Stimulated activated CD4-positive, alpha-beta T cell treated with anti-CD3 and anti-CD28 coated beads, TNF-alpha, amount 100 ng/mL, for 48 hours (primary cell): ENCODE data around the gene AKR1B15.
"Not testable (repeated sequence)": the region's sequence is repeated elsewhere in the genome, so short reads cannot be mapped to it uniquely, and the experiment has no call there.

Experiments
- DNase-seq, 3 donors: peaks; one replicate each; pipeline ENCODE4 v3.0.0-alpha.2; 2020; ENCODE audit warnings: low read depth in 3 of 3

The AKR1B15 gene

GRCh38 chr7:134563398-134563749 is 14.5 kb downstream of the AKR1B15 start:
- DNase-seq, result not testable (repeated sequence)

- DNase-seq, result no peak
Measured at GRCh38 chr7:134565643-134566136, 16.8 kb downstream of the AKR1B15 start.

GRCh38 chr7:134567368-134567767 is 18.5 kb downstream of the AKR1B15 start:
- no peak for DNase-seq

DNA sequence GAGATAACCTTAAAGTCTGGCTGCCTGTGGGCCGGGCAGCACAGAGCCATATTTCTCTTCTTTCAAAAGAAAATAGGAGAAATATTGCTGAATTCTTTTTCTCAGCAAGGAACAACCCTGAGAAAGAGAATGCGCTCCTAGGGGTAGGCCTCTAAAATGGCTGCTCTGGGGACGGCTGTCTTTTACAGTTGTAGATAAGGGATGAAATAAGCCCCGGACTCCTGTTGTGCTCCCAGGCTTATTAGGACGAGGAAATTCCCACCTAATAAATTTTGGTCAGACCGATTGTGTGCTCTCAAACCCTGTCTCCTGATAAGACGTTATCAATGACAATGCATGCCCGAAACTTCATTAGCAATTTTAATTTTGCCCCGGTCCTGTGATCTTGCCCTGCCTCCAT is 21.1 kb downstream of the AKR1B15 start:
- DNase-seq, result not testable (repeated sequence)

DNA sequence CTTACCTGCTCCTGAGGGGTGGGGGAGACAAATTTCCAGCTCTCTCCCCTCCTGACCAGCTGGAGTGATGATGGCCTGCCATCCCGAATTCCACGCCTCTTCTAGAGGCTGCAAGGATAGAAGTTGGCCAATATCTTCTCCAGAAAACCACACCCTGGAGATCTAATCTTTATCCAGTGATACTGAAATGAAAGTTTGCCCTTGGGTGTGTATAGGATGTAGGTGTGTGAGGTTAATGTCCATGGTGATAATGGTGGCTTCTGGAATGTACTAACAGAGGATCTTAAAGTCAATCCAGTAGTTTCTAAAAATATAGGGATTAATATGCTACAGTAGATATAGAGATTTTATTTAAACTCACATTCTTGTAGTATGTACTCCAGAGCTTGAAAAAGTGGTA is 22.2 kb downstream of the AKR1B15 start:
- DNase-seq, result no peak

DNA sequence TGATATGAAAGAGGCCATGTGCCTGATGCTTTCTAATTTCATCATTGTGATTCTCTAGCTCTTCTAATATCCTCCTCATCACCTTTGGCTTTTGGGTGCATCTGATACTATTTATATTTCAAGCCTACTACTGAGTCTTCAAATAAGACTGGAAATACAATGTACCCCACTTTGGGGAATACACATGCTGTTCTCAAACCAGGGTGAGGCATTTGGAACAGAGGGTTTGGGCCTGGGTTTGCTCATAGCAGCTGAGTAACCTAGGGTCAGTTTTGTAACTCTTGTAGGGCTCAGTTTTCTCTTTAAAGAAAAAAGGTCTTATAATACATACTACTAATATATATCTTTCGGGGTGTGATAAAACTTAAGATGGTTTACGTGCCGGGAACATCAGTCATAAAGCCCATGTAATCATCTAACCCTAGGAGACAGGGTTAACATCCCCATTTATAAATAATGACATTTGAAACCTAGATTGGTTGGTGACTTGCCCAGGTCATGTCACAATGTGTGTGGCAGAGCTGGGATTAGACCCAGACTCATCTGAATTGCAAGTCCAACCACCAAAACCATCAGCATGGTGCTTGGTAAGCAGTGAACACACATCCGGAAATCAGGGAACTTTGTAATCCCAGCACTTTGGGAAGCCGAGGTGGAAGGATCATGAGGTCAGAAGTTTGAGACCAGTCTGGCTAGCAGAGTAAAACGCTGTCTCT is 23.0 kb downstream of the AKR1B15 start:
- no peak for DNase-seq

GRCh38 chr7:134574322-134574721 is 25.4 kb downstream of the AKR1B15 start:
- no peak for DNase-seq

- DNase-seq, result no peak
Measured at GRCh38 chr7:134584290-134584689, 35.4 kb downstream of the AKR1B15 start.

DNA sequence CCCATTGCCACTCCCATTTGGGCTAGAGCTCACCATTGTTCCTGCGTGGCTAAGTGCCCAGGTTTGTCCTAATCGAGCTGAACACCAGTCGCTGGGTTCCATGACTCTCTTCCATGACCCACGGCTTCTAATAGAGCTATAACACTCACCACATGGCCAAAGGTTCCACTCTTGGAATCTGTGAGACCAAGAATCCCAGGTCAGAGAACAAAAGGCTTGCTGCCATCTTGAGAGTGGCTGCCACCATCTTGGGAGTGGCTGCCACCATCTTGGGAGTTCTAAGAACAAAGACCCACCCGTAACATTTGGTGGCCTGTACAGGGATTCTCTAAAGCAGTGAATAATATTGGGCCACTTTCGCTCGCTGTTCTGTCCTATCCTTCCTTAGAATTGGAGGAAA is 37.0 kb downstream of the AKR1B15 start:
- DNase-seq, result no peak

DNA sequence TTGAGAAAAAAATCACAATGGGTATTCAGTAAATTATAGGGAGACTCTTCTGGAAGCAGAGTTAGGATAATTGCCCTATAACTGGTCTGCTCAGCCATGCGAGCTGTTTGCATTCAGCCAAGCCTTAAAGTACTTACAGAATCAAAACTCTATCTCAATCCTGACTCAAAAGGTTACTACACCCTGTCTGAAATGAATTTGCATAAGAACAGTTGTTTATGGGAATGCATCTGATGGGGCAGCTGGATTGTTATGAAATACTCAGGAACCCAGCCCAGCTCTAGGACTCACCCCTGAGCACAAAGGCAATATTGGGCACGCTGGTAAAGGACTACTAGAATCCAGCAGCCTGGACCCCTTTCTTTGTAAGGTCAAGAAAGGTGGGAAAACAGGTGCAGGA is 38.8 kb downstream of the AKR1B15 start:
- DNase-seq, result no peak

DNA sequence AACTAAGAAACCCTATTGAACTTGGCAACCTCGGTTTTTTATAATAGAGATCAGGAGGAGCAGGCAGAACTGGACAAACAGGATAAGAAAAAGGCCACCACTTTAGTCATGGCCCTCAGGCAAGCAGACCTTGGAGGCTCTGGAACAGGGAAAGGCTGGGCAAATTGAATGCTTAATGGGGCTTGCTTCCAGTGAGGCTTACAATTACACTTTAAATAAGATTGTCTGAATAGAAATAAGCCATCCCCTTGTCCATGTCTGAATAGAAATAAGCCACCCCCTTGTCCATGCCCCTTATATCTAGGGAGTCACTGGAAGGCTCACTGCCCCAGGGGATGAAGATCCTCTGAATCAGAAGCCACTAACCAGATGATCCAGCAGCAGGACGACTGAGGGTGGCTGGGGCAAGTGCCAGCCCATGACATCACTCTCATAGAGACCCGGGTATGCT is 40.6 kb downstream of the AKR1B15 start:
- no peak for DNase-seq

- no peak for DNase-seq
Measured at GRCh38 chr7:134593530-134594392, 44.9 kb downstream of the AKR1B15 start.

DNA sequence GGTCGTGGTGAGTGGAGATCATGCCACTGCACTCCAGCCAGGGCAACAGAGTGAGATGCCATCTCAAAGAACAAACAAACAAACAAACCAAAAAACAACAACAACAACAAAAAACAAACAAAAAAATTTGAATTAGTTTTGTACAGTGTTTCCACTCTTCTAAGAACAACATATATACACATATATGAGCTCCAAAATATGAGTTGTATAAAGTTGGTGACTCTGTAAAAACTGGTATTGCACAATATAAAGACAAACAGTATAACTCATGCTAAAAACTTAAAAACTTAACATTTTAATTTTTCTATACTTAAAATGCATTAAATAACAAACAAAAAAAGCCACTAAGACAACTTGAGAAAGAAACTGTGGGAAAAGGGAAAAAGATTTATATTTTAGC is 46.0 kb downstream of the AKR1B15 start:
- no peak for DNase-seq

DNA sequence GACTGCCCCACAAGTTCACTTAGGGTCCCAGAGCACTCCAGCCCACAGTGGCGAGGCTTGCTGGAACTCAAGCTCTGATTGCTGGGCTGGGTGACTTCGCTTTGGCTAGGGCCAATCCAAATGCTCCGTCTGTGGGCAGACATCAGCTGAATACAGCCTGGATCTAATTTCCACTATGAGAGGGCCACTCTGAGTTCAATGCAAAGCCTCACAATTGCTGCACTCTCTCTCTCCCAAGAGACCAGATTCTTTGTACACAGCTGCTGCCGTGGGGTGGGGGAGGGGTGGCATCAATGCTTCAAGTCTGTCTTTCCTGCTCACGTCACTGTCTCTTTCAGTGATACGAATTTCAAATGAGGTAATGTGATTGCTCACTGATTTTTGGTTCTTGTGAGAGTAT is 50.5 kb downstream of the AKR1B15 start:
- DNase-seq, result no peak

DNA sequence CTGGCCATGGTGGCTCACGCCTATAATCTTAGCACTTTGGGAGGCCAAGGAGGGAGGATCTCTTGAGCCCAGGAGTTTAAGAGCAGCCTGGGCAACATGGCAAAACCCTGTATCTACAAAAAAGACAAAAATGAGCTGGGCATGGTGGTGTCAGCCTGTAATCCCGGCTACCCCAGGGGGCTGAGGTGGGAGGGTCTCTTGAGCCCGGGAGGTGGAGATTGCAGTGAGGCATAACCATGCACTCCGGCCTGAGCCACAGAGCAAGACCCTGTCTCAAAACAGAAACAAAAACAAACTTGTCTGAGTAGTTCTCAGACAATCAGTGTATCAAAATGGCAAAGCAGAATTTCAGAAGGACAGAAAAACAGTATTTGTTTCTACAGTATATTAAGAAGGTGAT is 52.5 kb downstream of the AKR1B15 start:
- no peak for DNase-seq

DNA sequence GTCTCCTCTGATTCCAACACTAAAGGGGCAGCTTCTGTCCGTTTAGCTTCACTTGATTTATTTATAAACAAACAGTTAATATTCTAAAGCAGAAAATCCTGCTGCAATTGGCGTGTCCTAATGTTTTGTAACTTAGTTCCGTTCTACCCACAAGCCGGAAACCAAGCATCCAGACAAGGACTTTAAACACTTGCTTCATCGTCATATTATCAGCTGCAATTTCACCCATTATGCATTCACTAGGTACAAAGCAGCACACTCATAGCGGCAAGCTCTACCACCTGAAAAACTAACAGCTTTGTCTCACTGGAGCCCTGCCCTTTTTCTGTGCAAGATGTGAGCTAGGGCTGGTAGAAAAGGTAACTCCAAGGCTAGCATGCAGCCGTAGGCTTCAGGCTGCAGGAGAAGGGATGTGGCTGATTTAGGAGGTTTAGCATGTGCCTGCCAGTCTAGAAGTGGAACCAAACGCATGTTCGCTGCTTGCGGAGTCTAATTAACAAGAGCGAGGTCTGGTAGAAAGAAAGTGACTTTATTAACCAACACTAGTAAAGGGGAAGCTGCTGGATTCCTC is 54.1 kb downstream of the AKR1B15 start:
- no peak for DNase-seq

- DNase-seq, result peak; percentile 18 to 58 (median 33)
Measured at GRCh38 chr7:134605978-134606923, 57.3 kb downstream of the AKR1B15 start.

DNA sequence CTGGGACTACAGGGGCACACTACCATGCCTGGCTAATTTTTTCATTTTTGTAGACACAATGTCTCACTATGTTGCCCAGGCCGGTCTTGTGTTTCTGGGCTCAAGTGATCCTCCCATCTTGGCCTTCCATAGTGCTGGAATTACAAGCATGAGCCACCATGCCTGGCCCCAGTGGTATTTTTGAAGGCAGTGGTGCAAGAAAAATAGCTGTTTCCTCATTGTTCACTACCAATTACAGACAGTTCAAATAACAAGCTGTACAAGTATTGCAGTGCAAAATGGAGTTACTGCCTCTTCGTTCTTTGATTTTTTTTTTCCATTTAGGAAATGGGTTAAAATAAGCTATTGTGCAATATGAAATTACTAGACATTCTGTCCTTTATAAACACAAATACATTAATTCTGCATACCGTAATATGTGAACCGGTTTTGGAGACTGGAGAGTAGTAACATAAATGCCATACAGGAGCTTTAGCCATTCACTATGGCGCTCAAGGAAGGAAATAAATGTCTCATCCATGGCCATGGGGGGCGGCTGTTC is 62.8 kb downstream of the AKR1B15 start:
- no peak for DNase-seq

- DNase-seq, result no peak
Measured at GRCh38 chr7:134612197-134612596, 63.3 kb downstream of the AKR1B15 start.

GRCh38 chr7:134613623-134614347 is 64.9 kb downstream of the AKR1B15 start:
- peak; percentile 9 to 15 (median 13) for DNase-seq
